Measurements from ENCODE around the gene ATP8B1. TPM values are rescaled to one million over a fixed set of nuclear protein-coding genes. Genes with fewer than 3 reads are reported as not detected.

Gene ATP8B1
- total and polyA plus RNA-seq, 2 donors (not counting 1 experiment from before 2014, with no cell fraction given), result 109 to 125 TPM

DNA sequence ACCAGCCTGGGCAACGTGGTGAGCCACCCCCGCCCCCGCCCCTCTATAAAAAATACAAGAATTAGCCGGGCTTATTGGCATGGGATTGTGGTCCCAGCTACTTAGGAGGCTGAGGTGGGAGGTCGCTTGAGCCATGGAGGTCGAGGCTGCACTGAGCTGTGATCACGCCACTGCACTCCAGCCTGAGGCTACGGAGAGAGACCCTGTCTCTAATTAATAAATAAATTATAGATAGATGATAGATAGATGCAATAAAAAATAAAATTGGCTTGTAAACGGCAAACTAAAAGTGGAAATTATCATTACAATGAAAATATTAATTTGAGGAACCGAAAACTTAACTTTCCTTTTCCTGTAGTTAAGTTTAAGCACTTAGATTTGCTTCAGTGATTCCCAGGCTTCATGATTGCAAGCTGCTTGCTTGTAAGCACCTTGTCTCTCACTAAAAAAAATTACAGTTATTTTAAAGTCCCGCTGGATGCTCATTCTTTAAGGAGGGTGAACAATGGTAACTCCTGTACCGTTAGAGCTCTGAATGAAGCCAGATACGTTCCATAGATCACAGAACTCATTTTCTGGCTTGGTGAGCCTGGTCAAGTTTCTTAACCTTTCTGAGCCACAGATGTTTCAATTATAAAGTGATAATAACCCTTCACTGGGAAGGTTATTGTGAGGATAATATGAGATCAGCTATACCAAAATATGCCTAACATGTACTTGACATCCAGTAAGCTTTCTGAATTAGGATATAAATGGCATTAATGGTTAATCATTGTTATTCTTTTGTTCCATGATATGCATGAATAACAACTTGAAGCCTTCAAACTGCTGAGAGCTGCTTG, 172.1 kb downstream of the ATP8B1 start:
- Histone ChIP-seq H3K27me3 (ENCODE audit: control insufficient read depth, insufficient read depth, low read length) (no peaks in the 10 kb centered on the region), H2AFZ (ENCODE audit: low read length) (peak overlapping the region; percentile 86), H3K4me3 (replicated peaks in 1 of 4; ENCODE audit: control extremely low read depth in 1 of 4, insufficient read depth in 1 of 4, low read depth in 3 of 4, low read length in 4 of 4) (peak overlapping the region; percentile 70 to 95 (median 76)), H4K20me1 (ENCODE audit: control insufficient read depth, extremely low read depth, insufficient read depth, low read length) (no peaks in the 10 kb centered on the region), H3K4me2 (ENCODE audit: extremely low read depth, insufficient read depth, low read length) (peak overlapping the region; percentile 69), H3K9ac (ENCODE audit: insufficient read depth, low read length) (peak overlapping the region; percentile 73), H3K79me2 (ENCODE audit: control insufficient read depth, insufficient read depth, low read length) (no peaks in the 10 kb centered on the region), H3K36me3 (ENCODE audit: control insufficient read depth, insufficient read depth, low read length) (no peaks in the 10 kb centered on the region), H3K9me3 (ENCODE audit: control insufficient read depth, insufficient read depth, low read depth, low read length) (no peaks in the 10 kb centered on the region), H3K27ac (ENCODE audit: insufficient read depth, low read length) (peak overlapping the region; percentile 85), H3K4me1 (ENCODE audit: control insufficient read depth, extremely low read depth, insufficient read depth, low read length) (peaks cover 6% of the 10 kb centered on the region)
- DNase-seq (ENCODE audit: low read depth in 2 of 2), result peak in 1 of 2 donors; percentile 31
- TF ChIP-seq EZH2 (IDR thresholded peaks at IDR 0.05; ENCODE audit: low read length, missing control alignments), result no peak

DNA sequence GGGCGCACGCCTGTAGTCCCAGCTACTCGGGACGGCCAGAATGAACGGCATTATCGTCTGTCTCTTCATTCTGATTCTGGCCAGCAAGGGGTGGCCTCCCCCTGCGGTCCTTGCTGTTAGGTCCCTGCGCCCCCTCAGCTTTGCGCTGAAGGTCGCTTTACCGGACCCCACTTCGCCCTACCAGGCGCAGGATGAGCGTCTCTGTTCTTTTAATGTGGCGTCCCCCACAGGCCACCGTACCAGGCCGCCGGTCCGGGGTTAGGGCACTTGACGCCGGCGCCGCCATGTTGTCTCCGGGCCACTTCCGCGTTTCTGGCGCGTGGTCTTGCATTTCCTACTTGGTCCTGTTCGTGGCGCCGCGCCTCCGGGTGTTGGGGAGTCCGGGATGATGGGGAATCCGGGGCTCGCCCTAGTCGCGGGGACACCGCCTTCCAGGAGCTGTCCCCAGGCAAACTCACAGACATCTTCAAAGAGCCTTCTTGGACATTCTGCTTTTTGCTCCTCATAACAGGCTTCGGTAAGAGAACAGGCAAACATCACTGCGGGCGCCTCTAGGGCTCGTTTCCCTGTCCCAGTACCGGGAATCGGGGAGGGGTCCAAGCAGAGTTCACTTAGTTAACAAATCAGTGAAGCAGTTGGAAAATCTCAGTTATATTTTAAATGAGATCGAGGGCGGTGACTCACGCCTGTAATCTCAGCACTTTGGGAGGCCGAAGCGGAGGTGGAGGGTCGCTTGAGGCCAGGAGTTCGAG, 172.9 kb downstream of the ATP8B1 start:
- peak overlapping the region; percentile 85 for H3K27ac ChIP-seq (ENCODE audit: insufficient read depth, low read length)
- H3K9ac ChIP-seq (ENCODE audit: insufficient read depth, low read length), result peak overlapping the region; percentile 73
- H3K79me2 ChIP-seq (ENCODE audit: control insufficient read depth, insufficient read depth, low read length), result no peaks in the 10 kb centered on the region
- DNase-seq (ENCODE audit: low read depth in 2 of 2), result peak; percentile 94 to 97
- no peaks in the 10 kb centered on the region for H4K20me1 ChIP-seq (ENCODE audit: control insufficient read depth, extremely low read depth, insufficient read depth, low read length)
- H3K36me3 ChIP-seq (ENCODE audit: control insufficient read depth, insufficient read depth, low read length), result no peaks in the 10 kb centered on the region
- peak overlapping the region; percentile 76 for H3K4me2 ChIP-seq (ENCODE audit: extremely low read depth, insufficient read depth, low read length)
- H2AFZ ChIP-seq (ENCODE audit: low read length), result peak overlapping the region; percentile 98
- peaks cover 6% of the 10 kb centered on the region for H3K4me1 ChIP-seq (ENCODE audit: control insufficient read depth, extremely low read depth, insufficient read depth, low read length)
- H3K9me3 ChIP-seq (ENCODE audit: control insufficient read depth, insufficient read depth, low read depth, low read length), result no peaks in the 10 kb centered on the region
- H3K27me3 ChIP-seq (ENCODE audit: control insufficient read depth, insufficient read depth, low read length), result no peaks in the 10 kb centered on the region
- no peak for TF ChIP-seq EZH2 (IDR thresholded peaks at IDR 0.05; ENCODE audit: low read length, missing control alignments)
- TF ChIP-seq, protein P1, sequence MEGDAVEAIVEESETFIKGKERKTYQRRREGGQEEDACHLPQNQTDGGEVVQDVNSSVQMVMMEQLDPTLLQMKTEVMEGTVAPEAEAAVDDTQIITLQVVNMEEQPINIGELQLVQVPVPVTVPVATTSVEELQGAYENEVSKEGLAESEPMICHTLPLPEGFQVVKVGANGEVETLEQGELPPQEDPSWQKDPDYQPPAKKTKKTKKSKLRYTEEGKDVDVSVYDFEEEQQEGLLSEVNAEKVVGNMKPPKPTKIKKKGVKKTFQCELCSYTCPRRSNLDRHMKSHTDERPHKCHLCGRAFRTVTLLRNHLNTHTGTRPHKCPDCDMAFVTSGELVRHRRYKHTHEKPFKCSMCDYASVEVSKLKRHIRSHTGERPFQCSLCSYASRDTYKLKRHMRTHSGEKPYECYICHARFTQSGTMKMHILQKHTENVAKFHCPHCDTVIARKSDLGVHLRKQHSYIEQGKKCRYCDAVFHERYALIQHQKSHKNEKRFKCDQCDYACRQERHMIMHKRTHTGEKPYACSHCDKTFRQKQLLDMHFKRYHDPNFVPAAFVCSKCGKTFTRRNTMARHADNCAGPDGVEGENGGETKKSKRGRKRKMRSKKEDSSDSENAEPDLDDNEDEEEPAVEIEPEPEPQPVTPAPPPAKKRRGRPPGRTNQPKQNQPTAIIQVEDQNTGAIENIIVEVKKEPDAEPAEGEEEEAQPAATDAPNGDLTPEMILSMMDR (conservative IDR thresholded peaks at IDR 0.05 in 1 of 2, IDR thresholded peaks at IDR 0.05 in 1 of 2; ENCODE audit: low read depth in 1 of 2, low read length in 2 of 2), result peak; percentile 60 to 69
- peak overlapping the region; percentile 70 to 95 (median 76) for H3K4me3 ChIP-seq (replicated peaks in 1 of 4; ENCODE audit: control extremely low read depth in 1 of 4, insufficient read depth in 1 of 4, low read depth in 3 of 4, low read length in 4 of 4)

DNA sequence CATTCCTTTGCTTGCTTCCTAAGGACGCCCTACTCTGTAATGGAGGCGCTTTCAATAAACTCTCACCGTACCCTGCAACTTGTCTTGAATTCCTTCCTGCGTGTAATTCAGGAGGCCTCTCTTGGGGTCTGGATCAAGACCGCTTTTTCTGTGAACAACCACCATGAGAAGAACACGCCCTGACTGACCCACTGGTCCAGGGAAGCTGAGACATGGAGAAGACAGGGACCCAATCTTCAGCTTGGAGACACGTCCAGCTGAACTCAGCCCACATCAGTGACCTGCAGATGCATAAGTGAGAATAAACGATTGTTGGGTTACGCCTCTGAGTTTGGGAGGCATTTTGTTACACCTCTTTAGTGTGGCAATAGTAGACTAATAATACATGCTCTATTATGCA, 173.7 kb downstream of the ATP8B1 start:
- H3K4me1 ChIP-seq (ENCODE audit: control insufficient read depth, extremely low read depth, insufficient read depth, low read length), result peaks cover 6% of the 10 kb centered on the region
- H3K9me3 ChIP-seq (ENCODE audit: control insufficient read depth, insufficient read depth, low read depth, low read length), result no peaks in the 10 kb centered on the region
- no peaks in the 10 kb centered on the region for H3K27me3 ChIP-seq (ENCODE audit: control insufficient read depth, insufficient read depth, low read length)
- no peak overlapping the region for H3K9ac ChIP-seq (ENCODE audit: insufficient read depth, low read length)
- peak overlapping the region; percentile 98 for H2AFZ ChIP-seq (ENCODE audit: low read length)
- TF ChIP-seq, protein P1 (conservative IDR thresholded peaks at IDR 0.05 in 1 of 2, IDR thresholded peaks at IDR 0.05 in 1 of 2; ENCODE audit: low read depth in 1 of 2, low read length in 2 of 2), result no peak
- no peak for TF ChIP-seq EZH2 (IDR thresholded peaks at IDR 0.05; ENCODE audit: low read length, missing control alignments)
- H3K4me2 ChIP-seq (ENCODE audit: extremely low read depth, insufficient read depth, low read length), result peak overlapping the region; percentile 76
- H3K36me3 ChIP-seq (ENCODE audit: control insufficient read depth, insufficient read depth, low read length), result no peaks in the 10 kb centered on the region
- no peaks in the 10 kb centered on the region for H3K79me2 ChIP-seq (ENCODE audit: control insufficient read depth, insufficient read depth, low read length)
- DNase-seq (ENCODE audit: low read depth in 2 of 2), result no peak
- H4K20me1 ChIP-seq (ENCODE audit: control insufficient read depth, extremely low read depth, insufficient read depth, low read length), result no peaks in the 10 kb centered on the region
- no peak overlapping the region for H3K27ac ChIP-seq (ENCODE audit: insufficient read depth, low read length)
- peak overlapping the region in 3 of 4 experiments; percentile 70 to 95 (median 76) for H3K4me3 ChIP-seq (replicated peaks in 1 of 4; ENCODE audit: control extremely low read depth in 1 of 4, insufficient read depth in 1 of 4, low read depth in 3 of 4, low read length in 4 of 4)

Measured in fibroblast of lung (primary cell).